ENCODE measurements around the gene SOX21. TPM values are rescaled to one million over a fixed set of nuclear protein-coding genes. Genes with fewer than 3 reads are reported as not detected.

Gene SOX21
- total and polyA plus RNA-seq, 9 donors: 0.02 TPM; not detected in 8

GRCh38 chr13:94706843-94707399 is 5.4 kb downstream of the SOX21 start:
- peaks cover 2% of the 10 kb centered on the region for H3K27me3 ChIP-seq
- no peaks in the 10 kb centered on the region for H3K36me3 ChIP-seq
- intact Hi-C loops (cut with DNase I): no loop called here
- H3K4me3 ChIP-seq: no peak overlapping the region
- no peaks in the 10 kb centered on the region for H3K9me3 ChIP-seq
- no peak overlapping the region for H3K27ac ChIP-seq
- 12 to 14% (median 13%) methylated on average over 15 of the region's 15 CpGs for WGBS, 3 donors
- H3K4me1 ChIP-seq (ENCODE audit: insufficient read depth): peaks cover 2% of the 10 kb centered on the region
- TF ChIP-seq POLR2A (IDR thresholded peaks at IDR 0.05): no peak
- TF ChIP-seq CTCF (IDR thresholded peaks at IDR 0.05): no peak
- no peak for TF ChIP-seq EP300 (IDR thresholded peaks at IDR 0.05)
- DNase-seq: no peak

GRCh38 chr13:94706101-94706842 is 6.1 kb downstream of the SOX21 start:
- no peak for DNase-seq
- TF ChIP-seq POLR2A (IDR thresholded peaks at IDR 0.05): no peak
- TF ChIP-seq CTCF (IDR thresholded peaks at IDR 0.05): no peak
- TF ChIP-seq EP300 (IDR thresholded peaks at IDR 0.05): no peak
- H3K4me3 ChIP-seq: no peak overlapping the region
- 16 to 19% (median 16%) methylated on average over 16 of the region's 16 CpGs for WGBS, 3 donors
- intact Hi-C loops (cut with DNase I): no loop called here
- peaks cover 2% of the 10 kb centered on the region for H3K27me3 ChIP-seq
- H3K36me3 ChIP-seq: no peaks in the 10 kb centered on the region
- no peaks in the 10 kb centered on the region for H3K9me3 ChIP-seq
- no peak overlapping the region for H3K27ac ChIP-seq
- H3K4me1 ChIP-seq (ENCODE audit: insufficient read depth): no peaks in the 10 kb centered on the region

GRCh38 chr13:94705081-94706030 is 7.0 kb downstream of the SOX21 start:
- TF ChIP-seq POLR2A (IDR thresholded peaks at IDR 0.05) (no peak), EP300 (IDR thresholded peaks at IDR 0.05) (no peak), CTCF (IDR thresholded peaks at IDR 0.05) (no peak)
- Histone ChIP-seq H3K4me1 (ENCODE audit: insufficient read depth) (no peaks in the 10 kb centered on the region), H3K9me3 (no peaks in the 10 kb centered on the region), H3K4me3 (no peak overlapping the region), H3K27me3 (peaks cover 2% of the 10 kb centered on the region), H3K36me3 (no peaks in the 10 kb centered on the region), H3K27ac (no peak overlapping the region)
- intact Hi-C loops (cut with DNase I): no loop called here
- WGBS, 3 donors: 8 to 10% (median 10%) methylated on average over 40 of the region's 40 CpGs
- DNase-seq: no peak

- intact Hi-C loops (cut with DNase I): no loop called here
- no peak for DNase-seq
Measured at GRCh38 chr13:94704377-94705080, 7.8 kb downstream of the SOX21 start.

More at GRCh38 chr13:94704377-94705080, 7.8 kb downstream of the SOX21 start:
- Histone ChIP-seq H3K4me1 (ENCODE audit: insufficient read depth) (no peaks in the 10 kb centered on the region), H3K9me3 (no peaks in the 10 kb centered on the region), H3K36me3 (no peaks in the 10 kb centered on the region), H3K4me3 (no peak overlapping the region), H3K27ac (no peak overlapping the region), H3K27me3 (peaks cover 2% of the 10 kb centered on the region)
- TF ChIP-seq CTCF (IDR thresholded peaks at IDR 0.05) (no peak), EP300 (IDR thresholded peaks at IDR 0.05) (no peak), POLR2A (IDR thresholded peaks at IDR 0.05) (no peak)
- WGBS, 3 donors: 19 to 20% (median 19%) methylated on average over 24 of the region's 24 CpGs
